ENCODE measurements around the gene MAP2K3. TPM values are rescaled to one million over a fixed set of nuclear protein-coding genes. Genes with fewer than 3 reads are reported as not detected.

The MAP2K3 gene
- total and polyA plus RNA-seq, 2 of the 4 experiments (the other 2 are of a cell fraction), result 23.5 to 82.2 TPM

DNA sequence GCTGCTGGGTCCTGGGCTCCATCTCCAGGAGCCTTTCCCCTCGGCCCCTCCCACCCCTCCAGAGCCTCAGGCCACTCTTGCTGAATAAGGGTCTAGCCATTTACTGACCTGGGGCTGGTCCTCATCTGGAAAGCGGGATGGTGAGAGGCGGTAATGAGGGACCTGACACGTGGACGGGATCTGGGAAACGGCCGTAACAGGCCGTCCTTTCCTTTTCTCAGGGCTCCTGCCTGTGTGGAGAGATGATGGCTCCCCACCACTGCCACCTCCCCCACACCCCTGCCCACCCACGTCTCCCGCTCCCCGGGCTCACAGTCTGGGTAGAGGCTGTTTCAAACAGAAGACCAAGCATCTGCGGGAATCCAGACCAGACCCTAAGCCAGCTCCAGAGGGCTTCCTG, 71.1 kb downstream of the MAP2K3 start:
- Histone ChIP-seq H2AK5ac (ENCODE audit: low read depth, low read length) (no peak overlapping the region), H3K27me3 (ENCODE audit: control insufficient read depth, insufficient read depth, low read length) (peaks cover 34% of the 10 kb centered on the region), H2BK20ac (ENCODE audit: low read depth, low read length) (no peak overlapping the region), H3K14ac (replicated peaks; ENCODE audit: low read depth, low read length) (no peak overlapping the region), H3K4me1 (ENCODE audit: control insufficient read depth, insufficient read depth, low read length) (no peaks in the 10 kb centered on the region), H3K9ac (ENCODE audit: low read depth, low read length) (no peak overlapping the region), H3K4ac (ENCODE audit: low read depth, low read length) (no peak overlapping the region), H3K9me3 (ENCODE audit: control insufficient read depth, insufficient read depth, low read length) (no peaks in the 10 kb centered on the region), H2BK120ac (ENCODE audit: low read depth, low read length) (no peak overlapping the region), H3K79me1 (ENCODE audit: low read depth in 1 of 2, low read length in 2 of 2) (no peaks in the 10 kb centered on the region), H3K4me2 (ENCODE audit: low read depth, low read length) (no peak overlapping the region), H2AK9ac (replicated peaks; ENCODE audit: low read depth, low read length, poor library complexity) (no peak overlapping the region), H4K5ac (ENCODE audit: low read depth, low read length) (no peak overlapping the region), H3K27ac (ENCODE audit: insufficient read depth, low read length) (no peak overlapping the region), H3K23ac (ENCODE audit: low read depth, low read length) (no peak overlapping the region), H3K18ac (ENCODE audit: low read depth, low read length) (no peak overlapping the region), H2AFZ (replicated peaks; ENCODE audit: low read length, poor library complexity) (no peak overlapping the region), H2BK15ac (ENCODE audit: low read depth, low read length) (no peak overlapping the region), H4K91ac (ENCODE audit: insufficient read depth, low read depth, low read length) (no peak overlapping the region), H3K4me3 (ENCODE audit: insufficient read depth, low read depth, low read length) (no peak overlapping the region), H3K36me3 (ENCODE audit: control insufficient read depth, insufficient read depth, low read length) (no peaks in the 10 kb centered on the region), H2BK5ac (ENCODE audit: low read depth, low read length, poor library complexity, severe bottlenecking) (no peak overlapping the region), H3K56ac (ENCODE audit: extremely low read depth, insufficient read depth, low read length) (no peak overlapping the region), H4K8ac (ENCODE audit: low read depth in 2 of 2, low read length in 2 of 2) (no peak overlapping the region), H4K20me1 (ENCODE audit: insufficient read depth, low read length) (no peaks in the 10 kb centered on the region), H3K9me1 (ENCODE audit: insufficient read depth, low read length) (no peaks in the 10 kb centered on the region)
- ATAC-seq (ENCODE audit: low read depth) (no peak), DNase-seq (no peak)
- intact Hi-C loops (cut with micrococcal nuclease) (no loop called here), in situ Hi-C loops (cut with MboI; ENCODE audit: low sequenced_read_pairs) (no loop called here), dilution Hi-C loops (cut with HindIII; ENCODE audit: low sequenced_read_pairs, unreplicated experiment) (no loop called here)
- no CpG with 5 or more reads among the region's 12 CpGs for WGBS, 2 experiments (ENCODE audit: extremely low coverage in 2 of 2, insufficient read length in 1 of 2)
- BruUV-seq (replicated peaks), result no TSS peak
- ChIA-PET POLR2A (ENCODE audit: unreplicated experiment) (no interaction called here), CTCF (no interaction called here)
- TF ChIP-seq CEBPB (IDR thresholded peaks at IDR 0.05; ENCODE audit: low read depth, low read length) (no peak), SMC3 (IDR thresholded peaks at IDR 0.05; ENCODE audit: low read depth, low read length) (no peak), FOS (IDR thresholded peaks at IDR 0.05; ENCODE audit: low read depth, low read length) (no peak)
